Mesendoderm (in vitro differentiated cells): ENCODE results near the gene RNF38.

Experiments
- DNase-seq: peaks from one replicate; pipeline ENCODE4 v3.0.0; 2013
- H2AK5ac ChIP-seq: 2 replicates; pipeline ENCODE4 v1.6.1; 2013; ENCODE audit warnings: low read length, inconsistent platforms
- H2BK120ac ChIP-seq: 2 replicates; pipeline ENCODE4 v1.6.1; 2013; ENCODE audit warnings: low read depth, mild to moderate bottlenecking, low read length, moderate library complexity, mixed read lengths
- H2BK15ac ChIP-seq: replicated peaks from 2 replicates; pipeline ENCODE4 v1.6.1; 2013; ENCODE audit warnings: low read depth, mild to moderate bottlenecking, moderate library complexity
- H2BK5ac ChIP-seq: 2 replicates; pipeline ENCODE4 v1.6.1; 2013; ENCODE audit warnings: low read length, inconsistent platforms
- H3K18ac ChIP-seq: 2 replicates; pipeline ENCODE4 v1.6.1; 2013; ENCODE audit warnings: mild to moderate bottlenecking, low read length, mixed read lengths
- H3K23ac ChIP-seq: one replicate; pipeline ENCODE4 v1.6.1; 2013; ENCODE audit warnings: low read length
- H3K27ac ChIP-seq: 2 replicates; pipeline ENCODE4 v1.5.1; 2013; ENCODE audit warnings: low read depth, mild to moderate bottlenecking, inconsistent platforms, low read length, moderate library complexity
- H3K27me3 ChIP-seq: 2 replicates; pipeline ENCODE4 v1.6.1; 2013; ENCODE audit warnings: low read length, control low read depth, mild to moderate bottlenecking, inconsistent platforms; ENCODE audit not compliant: insufficient read depth, poor library complexity
- H3K36me3 ChIP-seq: 2 replicates; pipeline ENCODE4 v1.6.1; 2013; ENCODE audit warnings: low read length, inconsistent platforms; ENCODE audit not compliant: control insufficient read depth, insufficient read depth
- H3K4ac ChIP-seq: one replicate; pipeline ENCODE4 v1.6.1; 2013; ENCODE audit warnings: low read depth, mild to moderate bottlenecking, low read length, moderate library complexity
- H3K4me1 ChIP-seq: 2 replicates; pipeline ENCODE4 v1.6.1; 2013; ENCODE audit warnings: low read depth, low read length, inconsistent platforms; ENCODE audit not compliant: control insufficient read depth
- H3K4me2 ChIP-seq: 2 replicates; pipeline ENCODE4 v1.6.1; 2013; ENCODE audit warnings: low read length
- H3K4me3 ChIP-seq: 2 replicates; pipeline ENCODE4 v1.5.1; 2013; ENCODE audit warnings: mild to moderate bottlenecking, low read length
- H3K56ac ChIP-seq: one replicate; pipeline ENCODE4 v1.6.1; 2013; ENCODE audit warnings: low read length
- H3K79me1 ChIP-seq: 2 replicates; pipeline ENCODE4 v1.6.1; 2013; ENCODE audit warnings: low read length, inconsistent platforms
- H3K79me2 ChIP-seq: 2 replicates; pipeline ENCODE4 v1.6.1; 2013; ENCODE audit warnings: mild to moderate bottlenecking, low read length; ENCODE audit not compliant: control insufficient read depth, insufficient read depth
- H3K9ac ChIP-seq: 2 replicates; pipeline ENCODE4 v1.6.1; 2013; ENCODE audit warnings: low read length, inconsistent platforms
- H4K5ac ChIP-seq: one replicate; pipeline ENCODE4 v1.6.1; 2013; ENCODE audit warnings: low read length
- H4K8ac ChIP-seq: one replicate; pipeline ENCODE4 v1.6.1; 2013; ENCODE audit warnings: low read depth, mild to moderate bottlenecking, control low read depth, low read length, moderate library complexity
- WGBS: extraction: QIAGEN DNeasy Blood & Tissue Kit; methylation state at CpG from one replicate; pipeline ENCODE4 v1.1.7; 2013; ENCODE audit warnings: low lambda C conversion rate, missing lambda C conversion rate; ENCODE audit not compliant: insufficient coverage; ENCODE audit errors: extremely low coverage; 5-methylcytosine and 5-hydroxymethylcytosine counted together

The RNF38 gene

GRCh38 chr9:36341936-36342577 is 58.0 kb downstream of the RNF38 start:
- Histone ChIP-seq H2BK120ac (no peak overlapping the region), H3K23ac (no peak overlapping the region), H3K4me3 (no peak overlapping the region), H2BK5ac (no peak overlapping the region), H2AK5ac (no peak overlapping the region), H4K5ac (no peak overlapping the region), H3K79me2 (no peaks in the 10 kb centered on the region), H4K8ac (no peak overlapping the region), H3K56ac (no peak overlapping the region), H3K27ac (no peak overlapping the region), H3K9ac (no peak overlapping the region), H3K36me3 (peaks cover 9% of the 10 kb centered on the region), H2BK15ac (no peak overlapping the region), H3K4me2 (no peak overlapping the region), H3K4ac (no peak overlapping the region), H3K4me1 (no peaks in the 10 kb centered on the region), H3K18ac (no peak overlapping the region), H3K27me3 (no peaks in the 10 kb centered on the region), H3K79me1 (no peaks in the 10 kb centered on the region)
- no peak for DNase-seq
- 100% methylated on average over 1 of the region's 3 CpGs for WGBS

GRCh38 chr9:36337865-36338264 is 62.2 kb downstream of the RNF38 start:
- no peak overlapping the region for H4K5ac ChIP-seq
- H3K36me3 ChIP-seq = peaks cover 9% of the 10 kb centered on the region
- no peak overlapping the region for H3K56ac ChIP-seq
- no peaks in the 10 kb centered on the region for H3K27me3 ChIP-seq
- no peak overlapping the region for H2BK5ac ChIP-seq
- H3K4me2 ChIP-seq = no peak overlapping the region
- no peak overlapping the region for H3K23ac ChIP-seq
- DNase-seq = no peak
- H3K79me1 ChIP-seq = no peaks in the 10 kb centered on the region
- H2AK5ac ChIP-seq = no peak overlapping the region
- no peak overlapping the region for H3K4me3 ChIP-seq
- no CpG with 5 or more reads among the region's 1 CpG for whole genome bisulfite sequencing
- H3K27ac ChIP-seq = no peak overlapping the region
- no peaks in the 10 kb centered on the region for H3K4me1 ChIP-seq
- no peak overlapping the region for H2BK120ac ChIP-seq
- no peak overlapping the region for H3K18ac ChIP-seq
- H2BK15ac ChIP-seq = no peak overlapping the region
- H3K4ac ChIP-seq = no peak overlapping the region
- H3K79me2 ChIP-seq = no peaks in the 10 kb centered on the region
- H4K8ac ChIP-seq = no peak overlapping the region
- no peak overlapping the region for H3K9ac ChIP-seq

- WGBS = no CpG with 5 or more reads among the region's 2 CpGs
- H3K27me3 ChIP-seq = no peaks in the 10 kb centered on the region
- H3K36me3 ChIP-seq = peaks cover 9% of the 10 kb centered on the region
Observed at GRCh38 chr9:36337002-36337401, 63.1 kb downstream of the RNF38 start.

GRCh38 chr9:36336131-36336907 is 63.8 kb downstream of the RNF38 start:
- DNase-seq = no peak
- no peak overlapping the region for H4K8ac ChIP-seq
- WGBS = no CpG with 5 or more reads among the region's 3 CpGs

More at GRCh38 chr9:36337002-36337401, 63.1 kb downstream of the RNF38 start:
- Histone ChIP-seq H3K4ac (no peak overlapping the region), H4K8ac (no peak overlapping the region), H2BK15ac (no peak overlapping the region), H3K4me2 (no peak overlapping the region), H3K4me3 (no peak overlapping the region), H4K5ac (no peak overlapping the region), H2AK5ac (no peak overlapping the region), H2BK5ac (no peak overlapping the region), H3K56ac (no peak overlapping the region), H3K23ac (no peak overlapping the region), H3K4me1 (no peaks in the 10 kb centered on the region), H3K9ac (no peak overlapping the region), H2BK120ac (no peak overlapping the region), H3K18ac (no peak overlapping the region), H3K79me1 (no peaks in the 10 kb centered on the region), H3K27ac (no peak overlapping the region), H3K79me2 (no peaks in the 10 kb centered on the region)
- no peak for DNase-seq

DNA sequence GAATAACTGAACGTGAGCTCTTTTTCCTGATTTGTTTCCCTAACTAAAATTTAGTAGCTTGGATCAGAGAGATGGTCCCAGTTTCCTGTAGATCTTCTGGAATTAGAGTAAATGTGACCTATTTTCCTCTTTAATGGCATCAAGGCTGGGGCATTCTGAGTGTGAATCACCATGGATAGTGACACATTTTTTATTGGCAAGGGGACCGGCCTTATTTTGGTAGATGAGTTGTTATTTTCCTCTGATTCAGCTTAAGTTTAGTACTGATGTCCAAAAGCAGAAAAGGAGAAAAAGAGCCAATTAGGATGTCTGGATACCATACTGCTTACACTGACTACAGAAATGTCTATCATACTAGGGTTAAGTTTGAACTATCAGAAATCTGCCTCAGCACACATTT is 68.1 kb downstream of the RNF38 start:
- H2BK15ac ChIP-seq = no peak overlapping the region
- H3K27ac ChIP-seq = no peak overlapping the region
- H3K4me2 ChIP-seq = no peak overlapping the region
- H3K4me1 ChIP-seq = no peaks in the 10 kb centered on the region
- no peak overlapping the region for H3K4me3 ChIP-seq
- no peak overlapping the region for H3K18ac ChIP-seq
- H3K56ac ChIP-seq = no peak overlapping the region
- no CpG with 5 or more reads among the region's 2 CpGs for WGBS
- H2AK5ac ChIP-seq = no peak overlapping the region
- H3K27me3 ChIP-seq = no peaks in the 10 kb centered on the region
- H2BK120ac ChIP-seq = no peak overlapping the region
- no peak overlapping the region for H3K9ac ChIP-seq
- H3K79me2 ChIP-seq = no peaks in the 10 kb centered on the region
- peaks cover under 1% of the 10 kb centered on the region for H3K36me3 ChIP-seq
- no peak overlapping the region for H3K23ac ChIP-seq
- no peak overlapping the region for H4K8ac ChIP-seq
- H4K5ac ChIP-seq = no peak overlapping the region
- DNase-seq = no peak
- H3K79me1 ChIP-seq = no peaks in the 10 kb centered on the region
- H2BK5ac ChIP-seq = no peak overlapping the region
- no peak overlapping the region for H3K4ac ChIP-seq

More at GRCh38 chr9:36336131-36336907, 63.8 kb downstream of the RNF38 start:
- no peak overlapping the region for H3K9ac ChIP-seq
- no peak overlapping the region for H2BK120ac ChIP-seq
- H3K56ac ChIP-seq = no peak overlapping the region
- H3K27ac ChIP-seq = no peak overlapping the region
- H4K5ac ChIP-seq = no peak overlapping the region
- H2BK5ac ChIP-seq = no peak overlapping the region
- no peak overlapping the region for H3K23ac ChIP-seq
- no peak overlapping the region for H2AK5ac ChIP-seq
- H3K79me2 ChIP-seq = no peaks in the 10 kb centered on the region
- no peak overlapping the region for H3K18ac ChIP-seq
- no peaks in the 10 kb centered on the region for H3K4me1 ChIP-seq
- H3K36me3 ChIP-seq = peaks cover 9% of the 10 kb centered on the region
- no peak overlapping the region for H3K4me3 ChIP-seq
- no peak overlapping the region for H3K4ac ChIP-seq
- no peaks in the 10 kb centered on the region for H3K27me3 ChIP-seq
- no peaks in the 10 kb centered on the region for H3K79me1 ChIP-seq
- no peak overlapping the region for H3K4me2 ChIP-seq
- H2BK15ac ChIP-seq = no peak overlapping the region
